Metanephros (tissue), 1 donor: ENCODE data around the gene CCL8. TPM values are rescaled to one million over a fixed set of nuclear protein-coding genes. Genes with fewer than 3 reads are reported as not detected.

Experiments
- total RNA-seq: library from RNA; depleted of rRNA; stranded (reverse); fragments of >200 nt; gene quantifications from one replicate; pipeline ENCODE4 v1.2.3, GENCODE V29; 2014

Gene CCL8
- total RNA-seq, result 0.64 TPM

DNA sequence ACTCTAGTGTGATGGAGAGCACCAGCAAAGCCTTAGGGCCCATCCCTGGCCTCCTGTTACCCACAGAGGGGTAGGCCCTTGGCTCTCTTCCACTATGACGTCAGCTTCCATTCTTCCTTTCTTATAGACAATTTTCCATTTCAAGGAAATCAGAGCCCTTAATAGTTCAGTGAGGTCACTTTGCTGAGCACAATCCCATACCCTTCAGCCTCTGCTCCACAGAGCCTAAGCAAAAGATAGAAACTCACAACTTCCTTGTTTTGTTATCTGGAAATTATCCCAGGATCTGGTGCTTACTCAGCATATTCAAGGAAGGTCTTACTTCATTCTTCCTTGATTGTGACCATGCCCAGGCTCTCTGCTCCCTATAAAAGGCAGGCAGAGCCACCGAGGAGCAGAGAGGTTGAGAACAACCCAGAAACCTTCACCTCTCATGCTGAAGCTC lies at the start of gene CCL8:
CCL8 (plus strand) TSS at position 397 of the 445 bp plus-strand sequence. CDS start 67 bp downstream, outside the sequence.

GRCh38 chr17:34269969-34270368 lies 49.3 kb upstream of the CCL8 start, which contains the start of gene CCL7:
Gene CCL7 (plus strand): TSS chr17:34270221. CDS start chr17:34270291, 70 bp downstream.

GRCh38 chr17:34285286-34285792 lies 33.9 kb upstream of the CCL8 start, which contains the start of gene CCL11:
Gene CCL11 (plus strand): TSS chr17:34285742. CDS start chr17:34285809, 67 bp downstream.

DNA sequence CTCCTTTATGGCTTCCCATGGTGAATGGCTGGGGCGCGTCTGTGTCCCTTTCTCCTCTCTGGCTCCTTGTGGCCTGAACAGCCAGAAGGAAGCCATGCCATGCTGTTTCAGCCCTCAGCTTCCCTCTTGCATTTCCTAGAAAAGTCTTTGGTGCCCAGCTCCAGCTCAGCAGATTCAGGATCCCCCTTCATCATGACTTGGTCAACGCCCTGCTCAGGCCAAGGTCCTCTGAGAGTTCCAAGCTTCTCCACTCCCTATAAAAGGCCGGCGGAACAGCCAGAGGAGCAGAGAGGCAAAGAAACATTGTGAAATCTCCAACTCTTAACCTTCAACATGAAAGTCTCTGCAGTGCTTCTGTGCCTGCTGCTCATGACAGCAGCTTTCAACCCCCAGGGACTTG lies 37.0 kb downstream of the CCL8 start, which contains the start of gene CCL13:
CCL13 (plus strand) TSS at position 287 of the 400 bp plus-strand sequence; CDS start at position 334, 47 bp downstream.

GRCh38 chr17:34363183-34363661 lies 44.0 kb downstream of the CCL8 start, which contains the start of gene CCL1:
Gene CCL1 (minus strand): TSS chr17:34363233. CDS start chr17:34363161, 72 bp downstream.

Other genes starting within 250 kb of the CCL8 start
- 56.1 TPM for gene CCL2, start 64.2 kb upstream of the CCL8 start, total RNA-seq
- not detected for gene CCL7, start 49.2 kb upstream of the CCL8 start, total RNA-seq
- 1.1 TPM for gene CCL11, start 33.7 kb upstream of the CCL8 start, total RNA-seq
- 0.35 TPM for gene CCL13, start 37.0 kb downstream of the CCL8 start, total RNA-seq
- not detected for gene CCL1, start 43.8 kb downstream of the CCL8 start, total RNA-seq